HG02852 (cell line): ENCODE data around the gene BCL11B.

Source experiments
- ATAC-seq: cut with Tn5 transposase; IDR thresholded peaks from one replicate; pipeline ENCODE4 v1.9.1; 2021; ENCODE audit warnings: mild to moderate bottlenecking, moderate library complexity; ENCODE audit not compliant: unreplicated experiment

The BCL11B gene

GRCh38 chr14:99123208-99123870, 148.7 kb downstream of the BCL11B start:
- no peak for ATAC-seq

GRCh38 chr14:99122521-99123125, 149.4 kb downstream of the BCL11B start:
- no peak for ATAC-seq

- no peak for ATAC-seq
These were observed 150.6 kb downstream of the BCL11B start for GRCh38 chr14:99121319-99121875.

GRCh38 chr14:99120526-99121318, 151.3 kb downstream of the BCL11B start:
- no peak for ATAC-seq

- no peak for ATAC-seq
These were observed 152.2 kb downstream of the BCL11B start for GRCh38 chr14:99119554-99120525.
